ENCODE data around the gene POC1A. TPM values are rescaled to one million over a fixed set of nuclear protein-coding genes. Genes with fewer than 3 reads are reported as not detected.

The POC1A gene
- 29.0 and 29.3 TPM in 2 replicates for total RNA-seq (2021)
- long read RNA-seq, transcript POC1A-203 (11 exons, 1,760 nt), result minor isoform, 12 of 404 reads
- long read RNA-seq, transcript POC1A-201 (11 exons, 1,898 nt), result major isoform, 195 of 404 reads
- long read RNA-seq, transcript POC1A-202 (10 exons, 1,999 nt), result minor isoform, 103 of 404 reads
- long read RNA-seq, partial matches to known transcripts, result 24 of 404 reads
- long read RNA-seq, other reads (novel, unspliced or antisense), result 70 of 404 reads

DNA sequence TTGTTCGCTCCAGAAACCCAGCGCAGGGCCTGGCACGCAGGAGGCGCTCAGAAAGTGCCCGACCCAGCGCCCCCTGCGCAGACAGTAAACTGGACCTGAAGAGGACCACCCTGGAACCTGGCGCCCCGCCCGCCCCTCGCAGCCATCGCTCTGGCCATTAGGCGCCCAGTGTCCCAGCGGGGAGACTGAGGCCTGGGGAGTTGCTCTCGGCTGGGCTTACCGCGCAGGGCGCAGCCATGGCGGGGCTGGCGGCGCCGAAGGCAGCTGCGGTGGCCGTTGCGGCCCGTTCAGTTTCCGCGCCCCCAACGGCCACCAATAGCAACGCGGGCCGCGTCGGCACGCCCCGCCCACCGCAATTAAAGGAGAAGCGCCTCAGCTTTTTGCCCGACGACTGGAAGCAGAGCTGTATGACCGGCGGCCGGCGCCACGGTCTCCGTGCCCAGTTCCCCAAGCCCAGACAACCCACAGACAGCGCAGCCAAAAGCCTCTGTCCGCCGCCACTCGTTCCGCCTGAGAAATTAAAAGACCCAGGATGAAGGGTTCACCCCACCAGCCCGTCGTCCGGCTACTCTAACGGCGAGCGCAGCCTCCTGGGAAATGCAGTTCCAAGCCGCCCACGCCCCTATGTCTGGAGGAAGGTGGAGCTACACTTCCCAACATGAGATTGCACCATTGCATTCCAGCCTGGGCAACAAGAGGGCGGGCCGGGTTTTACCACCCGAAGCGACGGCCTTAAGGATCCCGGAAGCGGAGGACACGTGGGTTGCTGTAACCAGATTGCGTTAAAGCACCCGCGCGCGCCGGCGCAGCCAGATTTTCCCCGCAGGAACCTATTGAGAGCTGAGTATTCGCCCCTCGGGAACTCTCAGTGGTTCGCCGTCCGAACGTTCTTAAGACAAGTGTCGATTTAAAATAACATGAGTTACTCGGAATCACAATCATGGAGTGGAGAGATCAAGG is at the start of gene POC1A:
Gene POC1A (minus strand): TSS at position 289 of the 960 bp plus-strand sequence. CDS start 51 bp downstream, at position 238.
- Histone ChIP-seq H2BK15ac (ENCODE audit: low read depth, low read length) (no peak within 1 kb of the TSS), H3T11ph (ENCODE audit: low read length) (peak within 1 kb of the TSS; percentile 63), H3K27ac (ENCODE audit: insufficient read length, low read depth, low read length) (no peak within 1 kb of the TSS), H3K4me2 (ENCODE audit: insufficient read depth, insufficient read length, low read length) (peak within 1 kb of the TSS; percentile 94), H3K9ac (ENCODE audit: extremely low read depth, insufficient read length, low read length) (peak within 1 kb of the TSS; percentile 75), H4K8ac (replicated peaks; ENCODE audit: insufficient read length, low read depth, low read length) (no peak within 1 kb of the TSS), H3K79me1 (ENCODE audit: insufficient read depth, low read depth, low read length, poor library complexity, severe bottlenecking) (no peaks in the 10 kb centered on the region), H4K5ac (ENCODE audit: insufficient read length, low read depth, low read length) (no peak within 1 kb of the TSS), H4K91ac (ENCODE audit: insufficient read length, low read depth, low read length) (no peak within 1 kb of the TSS), H3K4me1 (ENCODE audit: insufficient read depth, low read length) (no peaks in the 10 kb centered on the region; the same call in 1 of the 2 replicates), H2AFZ (ENCODE audit: low read length) (no peak within 1 kb of the TSS), H3K23ac (ENCODE audit: insufficient read length, low read depth, low read length) (no peak within 1 kb of the TSS), H3K4ac (ENCODE audit: low read depth, low read length) (no peak within 1 kb of the TSS; the same call in 1 of the 2 replicates), H3K9me3 (ENCODE audit: control insufficient read depth, low read depth, low read length) (no peaks in the 10 kb centered on the region), H2BK12ac (ENCODE audit: insufficient read length, low read depth, low read length) (no peak within 1 kb of the TSS), H3K14ac (ENCODE audit: insufficient read depth, low read length) (peak within 1 kb of the TSS; percentile 50), H2BK20ac (ENCODE audit: low read depth, low read length, poor library complexity, severe bottlenecking) (no peak within 1 kb of the TSS), H3K18ac (ENCODE audit: insufficient read length, low read depth, low read length) (peak within 1 kb of the TSS; percentile 69), H3K27me3 (ENCODE audit: insufficient read depth, low read length) (no peaks in the 10 kb centered on the region), H2AK5ac (ENCODE audit: insufficient read length, low read length) (no peak within 1 kb of the TSS), H3K79me2 (ENCODE audit: insufficient read depth, low read length) (no peaks in the 10 kb centered on the region), H4K20me1 (ENCODE audit: control insufficient read depth, insufficient read depth, insufficient read length) (no peaks in the 10 kb centered on the region), H3K23me2 (ENCODE audit: insufficient read length, low read depth, low read length, poor library complexity, severe bottlenecking) (peaks cover 11% of the 10 kb centered on the region), H2BK5ac (ENCODE audit: insufficient read length, low read length) (no peak within 1 kb of the TSS), H3K56ac (ENCODE audit: insufficient read length, low read depth, low read length) (no peak within 1 kb of the TSS), H2BK120ac (ENCODE audit: low read depth, low read length, poor library complexity, severe bottlenecking) (no peak within 1 kb of the TSS)
- Mint-ChIP-seq H3K4me1 (peaks cover 13 to 22% of the 10 kb centered on the region in 2 experiments), H3K4me3 (peak within 1 kb of the TSS; percentile 87 to 97), H3K27ac (peak within 1 kb of the TSS; percentile 92 to 99 (median 98)), H3K27me3 (ENCODE audit: low read depth) (no peaks in the 10 kb centered on the region), H3K9me3 (no peaks in the 10 kb centered on the region), H3K36me3 (ENCODE audit: insufficient read depth in 1 of 3, low read depth in 3 of 3) (peaks cover 2 to 9% (median 2%) of the 10 kb centered on the region in 3 experiments; a peak in 5 of 7 replicates)
- DNase-seq, result peak; percentile 96
- TF ChIP-seq, protein P1, sequence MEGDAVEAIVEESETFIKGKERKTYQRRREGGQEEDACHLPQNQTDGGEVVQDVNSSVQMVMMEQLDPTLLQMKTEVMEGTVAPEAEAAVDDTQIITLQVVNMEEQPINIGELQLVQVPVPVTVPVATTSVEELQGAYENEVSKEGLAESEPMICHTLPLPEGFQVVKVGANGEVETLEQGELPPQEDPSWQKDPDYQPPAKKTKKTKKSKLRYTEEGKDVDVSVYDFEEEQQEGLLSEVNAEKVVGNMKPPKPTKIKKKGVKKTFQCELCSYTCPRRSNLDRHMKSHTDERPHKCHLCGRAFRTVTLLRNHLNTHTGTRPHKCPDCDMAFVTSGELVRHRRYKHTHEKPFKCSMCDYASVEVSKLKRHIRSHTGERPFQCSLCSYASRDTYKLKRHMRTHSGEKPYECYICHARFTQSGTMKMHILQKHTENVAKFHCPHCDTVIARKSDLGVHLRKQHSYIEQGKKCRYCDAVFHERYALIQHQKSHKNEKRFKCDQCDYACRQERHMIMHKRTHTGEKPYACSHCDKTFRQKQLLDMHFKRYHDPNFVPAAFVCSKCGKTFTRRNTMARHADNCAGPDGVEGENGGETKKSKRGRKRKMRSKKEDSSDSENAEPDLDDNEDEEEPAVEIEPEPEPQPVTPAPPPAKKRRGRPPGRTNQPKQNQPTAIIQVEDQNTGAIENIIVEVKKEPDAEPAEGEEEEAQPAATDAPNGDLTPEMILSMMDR (conservative IDR thresholded peaks at IDR 0.05), result no peak
- WGBS (ENCODE audit: extremely low coverage, insufficient read length, low lambda C conversion rate), result no CpG with 5 or more reads among the region's 83 CpGs

Data from H9 (cell line).